Right ventricle myocardium superior (tissue), 1 donor: ENCODE data around the gene CXCR2. TPM values are rescaled to one million over a fixed set of nuclear protein-coding genes. Genes with fewer than 3 reads are reported as not detected.

Experiments used
- ATAC-seq: fragments of 200-7000 bp; cut with Tn5 transposase; one replicate; pipeline ENCODE4 v1.9.1; 2020; ENCODE audit warnings: mild to moderate bottlenecking; ENCODE audit not compliant: poor library complexity
- DNase-seq: peaks from one replicate; pipeline ENCODE4 v3.0.0-alpha.2; 2020
- intact Hi-C: fragments of 100-400 bp; cut with DNase I; formaldehyde crosslinking; loops from one replicate; pipeline ENCODE4 v1.11.2; 2022
- total RNA-seq: library from RNA; stranded (reverse); fragmentation: NEBNext Ultra II Directional; extraction: Animal tissue kit (Norgen Biotek cat#: 25700); gene quantifications from one replicate; pipeline ENCODE4 v1.2.1, GENCODE V29; 2021
- donor health status: DM: no; HTN: yes; CAD: no; lungs with severe emphysema.

The CXCR2 gene
- total RNA-seq, 1 donor from 2014 or later: 0.89 TPM

DNA sequence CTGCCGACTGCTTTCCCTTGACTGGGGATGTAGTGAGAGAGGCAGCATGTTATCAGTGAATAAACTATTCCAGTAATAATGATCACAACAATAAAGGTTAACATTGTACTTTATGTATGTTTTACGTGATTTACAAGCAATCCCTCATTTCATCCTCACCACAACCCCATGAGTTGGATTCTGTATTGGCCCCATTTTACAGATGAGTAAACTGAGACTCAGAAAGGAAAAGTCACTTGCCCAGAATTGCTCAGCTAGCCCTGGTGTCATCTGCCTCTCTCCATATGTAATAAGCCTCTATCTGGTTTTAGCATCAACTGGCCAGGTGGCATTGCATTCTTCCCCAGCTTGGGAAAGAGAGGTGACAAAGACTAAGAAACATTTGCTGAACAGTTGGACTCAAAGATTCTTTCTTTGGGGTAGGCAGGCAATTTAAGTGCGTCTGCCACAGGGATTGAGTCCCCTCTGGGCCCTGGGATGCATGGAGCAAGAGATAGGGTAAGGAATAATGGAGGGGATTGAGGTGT lies 2.2 kb downstream of the CXCR2 start:
- ATAC-seq: no peak

DNA sequence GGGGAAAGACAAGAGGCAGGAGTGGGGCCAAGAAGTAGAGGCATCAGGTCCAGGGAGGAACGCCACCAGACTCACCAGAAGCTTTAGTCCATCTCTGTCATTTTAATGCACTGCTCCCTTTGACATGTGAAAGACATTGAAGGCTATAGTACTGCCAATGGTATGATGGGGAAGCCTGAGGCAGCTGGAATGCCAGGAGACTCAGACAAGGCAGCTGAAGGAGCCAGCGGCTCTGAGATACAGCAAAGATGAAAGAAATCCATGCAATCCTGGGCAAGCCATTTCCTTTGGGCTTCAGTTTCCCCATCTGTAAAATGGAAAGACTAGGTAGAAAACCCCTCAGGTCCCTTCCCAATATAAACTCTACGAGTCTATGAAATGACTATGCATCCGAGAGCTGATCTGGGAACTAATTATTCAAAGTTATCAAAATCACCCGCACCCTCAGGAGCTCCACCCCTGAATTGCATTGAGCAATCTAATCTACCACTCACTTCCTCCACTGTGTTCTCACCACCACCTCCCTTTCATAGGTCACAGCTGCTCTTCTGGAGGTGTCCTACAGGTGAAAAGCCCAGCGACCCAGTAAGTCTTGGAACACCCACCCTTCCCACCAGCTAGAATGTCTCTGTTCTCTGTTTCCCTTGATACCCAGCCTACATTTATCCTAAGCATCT lies 3.1 kb downstream of the CXCR2 start:
- no peak for ATAC-seq
- intact Hi-C loops: no loop called here
- DNase-seq: no peak

More for the DNA sequence above, 2.2 kb downstream of the CXCR2 start:
- DNase-seq: no peak
- intact Hi-C loops: no loop called here

DNA sequence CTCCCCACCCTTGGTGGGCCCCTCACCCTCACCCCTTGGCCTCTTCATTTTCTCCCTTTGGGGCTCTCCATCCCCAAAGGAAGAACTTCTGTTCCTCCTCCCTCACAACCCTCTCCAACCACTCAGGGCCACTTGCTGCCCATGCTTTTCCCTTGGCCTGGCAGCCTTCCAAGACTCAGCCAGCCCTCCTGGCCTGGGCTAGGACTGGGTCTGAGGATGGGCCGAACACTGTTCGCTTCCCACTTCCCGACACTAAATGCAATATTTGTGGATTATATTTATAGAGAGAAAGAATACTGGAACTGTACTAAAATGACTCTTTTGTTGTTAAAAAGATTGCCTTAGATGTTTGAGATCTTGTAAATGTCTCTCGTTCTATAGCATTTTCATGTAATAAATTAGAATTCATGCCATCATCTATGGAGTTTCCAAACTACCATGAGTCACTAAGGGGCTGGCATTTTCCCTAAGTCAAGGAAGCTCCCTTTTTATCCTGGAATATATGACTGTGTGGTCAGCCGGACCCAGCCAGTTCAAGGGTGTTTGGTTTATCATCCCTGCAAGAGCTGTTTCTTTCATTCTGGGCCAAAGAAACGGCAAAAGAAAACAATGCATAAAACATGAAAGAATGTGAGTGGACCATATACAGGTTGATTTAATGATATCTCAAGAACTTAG lies 3.8 kb downstream of the CXCR2 start:
- intact Hi-C loops: no loop called here
- ATAC-seq: no peak

DNA sequence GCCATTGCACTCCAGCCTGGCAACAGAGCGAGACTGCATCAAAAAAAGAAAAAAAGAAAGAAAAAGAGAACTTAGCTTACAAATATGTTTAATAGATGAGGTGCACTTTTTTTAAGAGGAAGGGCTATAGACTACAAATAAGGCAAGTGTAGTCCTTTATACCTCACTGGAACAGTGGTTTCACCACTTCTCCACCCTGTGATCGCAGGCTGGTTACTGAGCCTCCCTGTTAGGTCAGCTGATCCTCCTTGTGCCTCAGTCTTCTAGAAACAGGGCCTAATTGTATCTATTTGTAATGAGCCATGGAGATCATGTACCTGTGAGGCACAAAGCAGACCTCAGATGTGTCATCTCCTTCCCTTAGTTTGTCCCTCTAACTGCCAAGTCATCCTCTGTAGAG lies 4.5 kb downstream of the CXCR2 start:
- DNase-seq (no peak), ATAC-seq (no peak)
- intact Hi-C loops: no loop called here

More for the DNA sequence above, 3.8 kb downstream of the CXCR2 start:
- no peak for DNase-seq

DNA sequence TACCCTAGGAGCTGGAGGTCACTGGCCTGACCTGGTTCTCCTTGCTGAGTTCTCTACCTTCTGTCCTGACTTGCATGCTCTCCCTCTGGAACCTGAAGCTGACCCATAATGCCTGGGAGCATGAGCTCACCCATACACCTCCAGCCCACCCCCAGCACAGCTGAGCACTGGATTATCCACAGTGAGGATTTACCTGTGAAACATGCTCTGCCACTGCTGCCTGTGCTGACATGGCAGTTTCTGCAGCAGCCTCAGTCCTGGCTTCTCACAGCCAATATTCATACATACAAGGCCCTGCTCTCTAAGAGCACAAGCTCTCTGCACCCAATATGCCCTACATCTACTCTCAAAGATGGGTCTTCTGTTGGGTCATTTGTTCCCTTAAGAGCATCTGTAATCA lies 5.0 kb downstream of the CXCR2 start:
- ATAC-seq (no peak), DNase-seq (no peak)
- intact Hi-C loops: no loop called here

DNA sequence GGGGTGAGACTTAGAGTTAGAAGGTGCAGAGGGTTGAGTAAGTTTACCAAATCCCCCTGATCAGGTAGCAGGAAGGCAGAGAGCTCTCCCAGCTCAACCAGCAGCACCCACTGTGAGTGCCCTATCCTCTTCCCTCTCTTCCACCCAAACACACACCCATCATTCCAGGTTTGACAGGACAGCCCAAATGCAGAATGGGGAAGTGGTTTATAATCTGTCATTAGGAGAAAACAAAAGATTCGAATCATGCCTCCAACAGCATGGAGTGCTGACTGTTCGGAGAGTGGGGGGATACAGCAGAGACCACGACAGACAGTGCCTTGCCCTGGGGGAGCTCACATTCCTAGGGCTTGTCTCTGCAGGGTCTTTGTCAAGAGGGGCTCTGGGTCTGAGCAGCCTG lies 11.7 kb downstream of the CXCR2 start:
- ATAC-seq (no peak), DNase-seq (no peak)
- intact Hi-C loops: no loop called here

DNA sequence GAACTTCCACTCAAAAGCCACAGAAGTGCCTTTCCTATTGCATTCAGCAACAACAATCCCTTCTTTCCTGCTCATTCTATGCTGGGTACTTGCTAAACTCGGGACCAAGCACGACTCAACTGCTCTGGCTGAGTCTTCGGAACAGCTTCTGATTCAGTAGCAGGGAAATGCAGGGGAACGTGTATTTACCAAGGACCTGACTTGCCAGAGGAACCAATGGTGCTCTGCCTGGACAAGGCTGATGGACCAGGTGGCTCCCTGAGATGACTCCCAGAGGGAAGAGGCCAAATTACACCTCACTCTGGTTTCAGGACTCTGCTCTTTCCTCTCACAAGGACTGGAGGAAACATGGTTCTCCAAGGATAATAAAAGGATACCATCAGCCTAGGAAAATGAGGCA lies 12.2 kb downstream of the CXCR2 start:
- intact Hi-C loops: no loop called here
- ATAC-seq: no peak

DNA sequence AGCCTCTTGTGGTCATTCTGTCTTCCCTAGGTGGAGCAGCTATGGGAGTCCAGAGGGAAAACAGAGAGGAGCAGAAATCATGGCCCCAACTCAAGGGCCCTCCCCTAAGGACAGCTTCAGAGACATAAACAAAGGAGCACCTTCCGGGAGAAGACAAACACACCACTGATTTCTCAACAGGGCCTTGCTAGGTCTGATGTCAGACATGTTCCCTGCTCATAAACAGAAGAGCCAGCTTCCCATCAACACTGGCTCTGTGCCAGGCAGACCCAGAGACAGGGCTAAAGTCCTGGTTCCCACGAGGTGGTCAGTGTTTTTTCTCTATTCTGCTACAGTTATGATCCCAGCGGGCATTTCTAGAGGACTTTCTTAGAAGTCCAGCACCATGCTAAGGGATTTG lies 19.3 kb downstream of the CXCR2 start:
- DNase-seq (peak; percentile 69), ATAC-seq (no peak)
- intact Hi-C loops: no loop called here

More for the DNA sequence above, 12.2 kb downstream of the CXCR2 start:
- no peak for DNase-seq

DNA sequence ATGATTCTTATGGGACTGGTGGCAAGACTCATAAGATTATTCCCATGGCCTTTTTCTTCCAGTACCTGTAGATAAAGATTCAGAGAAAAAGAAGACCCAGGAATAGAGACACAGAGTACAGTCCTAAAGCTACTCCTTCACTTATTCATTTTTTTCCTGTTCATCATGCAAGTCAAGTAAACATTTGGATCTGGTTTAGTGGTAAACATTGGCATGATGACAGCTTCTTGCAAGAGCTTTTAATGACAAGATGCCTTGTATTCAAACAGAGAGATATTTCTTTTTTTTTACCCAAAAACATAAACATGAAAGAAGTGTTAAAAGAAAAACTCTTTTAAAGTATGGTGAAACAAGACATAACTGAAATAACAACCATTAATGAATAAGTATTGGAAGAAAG lies 20.2 kb downstream of the CXCR2 start:
- ATAC-seq (no peak), DNase-seq (no peak)
- intact Hi-C loops: no loop called here

DNA sequence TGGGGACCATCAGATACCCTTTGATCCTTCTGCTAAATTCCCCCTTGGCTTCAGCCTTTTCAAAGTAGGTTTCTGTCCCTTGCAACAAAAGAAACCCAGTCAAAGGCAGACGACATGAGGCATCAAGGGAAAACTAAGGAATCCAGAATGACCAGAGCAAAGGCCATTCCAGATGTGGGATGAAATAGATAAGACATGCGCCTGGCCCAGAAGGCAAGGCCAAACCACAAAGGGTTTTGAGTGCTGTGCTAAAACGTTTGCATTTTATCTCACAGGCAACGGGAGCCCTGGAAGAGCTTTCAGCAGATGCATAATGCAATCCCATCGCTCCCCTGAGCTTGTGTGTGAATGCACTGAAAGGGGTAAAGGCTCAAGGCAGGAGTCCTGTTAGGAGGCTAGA lies 23.3 kb downstream of the CXCR2 start:
- DNase-seq (no peak), ATAC-seq (no peak)
- intact Hi-C loops: no loop called here

DNA sequence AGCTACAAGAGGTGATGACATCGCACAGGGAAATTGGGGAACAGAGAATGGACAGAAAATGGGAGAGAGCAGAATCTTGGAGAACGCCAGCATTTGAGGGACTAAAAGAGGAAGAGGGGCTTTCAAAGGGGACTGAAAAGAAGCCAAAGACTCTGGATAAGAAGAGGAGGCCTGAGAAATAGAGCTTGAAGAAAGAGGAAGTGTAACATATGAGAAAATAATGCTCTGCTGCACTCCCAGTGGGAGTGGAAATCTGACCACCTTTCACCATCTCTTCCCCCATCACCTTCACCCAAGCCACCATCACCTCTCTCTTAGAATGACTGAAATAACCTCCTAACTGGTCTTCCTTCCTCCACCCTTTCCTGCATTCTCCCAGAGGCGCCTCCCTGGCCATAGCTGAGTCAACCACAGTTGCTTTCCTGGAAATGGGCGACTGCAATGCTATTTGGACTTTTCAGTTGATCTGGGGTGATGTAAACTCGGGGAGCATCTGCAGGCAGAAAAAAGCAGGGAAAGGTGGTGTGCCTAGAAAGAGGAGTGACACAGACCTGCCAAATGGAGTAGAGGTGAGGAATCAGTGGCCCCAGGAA lies 24.1 kb downstream of the CXCR2 start:
- ATAC-seq: no peak
- intact Hi-C loops: no loop called here
- DNase-seq: no peak

DNA sequence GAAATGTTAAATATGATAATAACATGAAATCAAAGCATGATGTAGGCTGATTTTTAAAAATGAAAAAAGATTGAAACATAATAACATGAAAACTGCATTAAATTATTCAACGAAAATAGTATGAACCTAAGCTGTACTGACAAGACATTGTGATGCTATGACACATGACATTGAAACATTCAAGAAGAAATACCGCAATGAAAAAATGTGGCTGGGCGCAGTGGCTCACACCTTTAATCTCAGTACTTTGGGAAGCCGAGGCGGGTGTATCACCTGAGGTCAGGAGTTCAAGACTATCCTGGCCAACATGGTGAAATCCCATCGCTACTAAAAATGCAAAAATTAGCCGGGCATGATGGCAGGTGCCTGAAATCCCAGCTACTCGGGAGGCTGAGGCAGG lies 26.3 kb downstream of the CXCR2 start:
- DNase-seq (no peak), ATAC-seq (no peak)
- intact Hi-C loops: no loop called here

DNA sequence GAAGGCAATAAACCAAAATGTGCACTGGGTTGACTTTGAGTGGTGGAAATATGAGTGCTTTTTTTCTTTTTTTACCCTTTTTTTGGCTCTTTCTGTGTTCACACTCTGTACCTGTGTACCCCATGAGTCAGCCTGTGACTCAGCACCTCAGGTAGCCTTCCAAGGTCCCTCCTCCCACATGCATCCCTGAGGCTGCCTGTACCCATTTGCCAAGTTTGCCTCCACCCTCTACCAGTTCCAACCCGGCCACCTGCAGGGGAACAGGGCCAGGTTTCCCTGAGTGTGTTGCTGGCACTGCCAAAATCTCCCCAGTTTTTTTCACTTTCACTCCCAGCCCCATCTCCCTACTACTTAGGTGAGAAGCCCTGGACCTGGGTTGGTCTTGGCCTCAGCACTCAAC lies 26.9 kb downstream of the CXCR2 start:
- ATAC-seq: no peak
- intact Hi-C loops: no loop called here
- DNase-seq: no peak

DNA sequence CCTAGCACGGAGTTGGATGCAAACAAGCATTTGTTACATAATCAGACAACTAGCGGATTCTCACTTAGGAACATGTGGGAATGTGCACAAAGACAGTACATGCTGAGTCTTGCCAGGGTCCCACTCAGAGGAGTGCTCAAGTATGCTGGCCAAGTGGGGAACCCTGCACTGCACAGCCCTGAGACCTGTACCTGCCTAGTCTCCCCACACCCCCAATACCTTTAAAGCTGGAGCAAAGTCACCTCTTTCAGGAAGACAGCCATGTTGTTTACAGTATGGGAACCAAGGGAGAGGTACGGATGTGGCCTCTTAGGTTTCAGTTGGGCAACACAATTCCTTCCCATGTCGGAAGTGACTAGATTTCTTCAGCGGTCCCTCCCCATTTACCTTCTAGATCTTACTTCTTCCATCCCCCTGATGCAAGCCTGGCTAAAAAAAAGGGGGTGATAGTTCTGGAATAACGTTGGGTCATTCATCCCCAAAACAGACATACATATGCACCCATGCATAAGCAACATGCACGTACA lies 30.2 kb downstream of the CXCR2 start:
- no peak for ATAC-seq
- intact Hi-C loops: no loop called here
- no peak for DNase-seq

DNA sequence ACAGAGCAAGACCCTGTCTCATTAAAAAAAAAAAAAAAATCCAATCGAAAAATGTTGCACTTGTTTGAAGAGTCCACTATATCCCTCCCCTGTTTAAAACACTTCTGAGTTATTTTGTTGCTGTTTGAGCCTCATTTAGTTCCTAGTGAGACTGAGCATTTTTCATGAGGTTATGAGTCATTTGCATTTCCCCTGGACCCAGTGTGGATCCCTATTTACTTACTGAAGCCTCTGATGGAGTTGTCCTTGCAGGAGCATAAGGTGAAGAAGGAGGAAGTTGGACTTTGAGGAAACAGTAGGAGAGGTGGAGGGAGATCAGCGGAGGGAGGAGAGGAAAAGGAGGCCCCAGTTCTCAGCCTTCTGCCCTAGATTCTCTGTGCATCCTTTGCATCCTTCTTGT lies 35.8 kb downstream of the CXCR2 start:
- DNase-seq (no peak), ATAC-seq (no peak)
- intact Hi-C loops: no loop called here

DNA sequence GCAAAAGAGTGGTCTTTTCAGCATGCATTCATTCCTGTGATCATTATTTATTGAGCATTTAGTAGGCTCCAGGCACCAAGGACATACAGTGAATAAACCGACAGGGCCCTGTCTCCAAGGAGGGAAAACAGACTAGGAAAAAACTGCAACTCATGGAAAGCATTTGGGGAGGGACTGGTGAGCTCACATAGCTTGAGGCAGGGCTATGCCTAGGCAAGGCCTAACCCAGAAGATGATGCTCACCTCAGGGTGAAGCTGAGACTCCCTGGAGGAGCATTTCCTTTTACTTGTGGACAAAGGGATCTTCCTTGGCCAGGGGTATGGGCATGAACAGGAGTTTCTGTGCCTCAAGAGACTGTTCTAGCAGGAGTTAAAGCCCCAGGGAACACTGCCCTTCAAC lies 37.0 kb downstream of the CXCR2 start:
- ATAC-seq: no peak
- intact Hi-C loops: no loop called here
- DNase-seq: no peak

DNA sequence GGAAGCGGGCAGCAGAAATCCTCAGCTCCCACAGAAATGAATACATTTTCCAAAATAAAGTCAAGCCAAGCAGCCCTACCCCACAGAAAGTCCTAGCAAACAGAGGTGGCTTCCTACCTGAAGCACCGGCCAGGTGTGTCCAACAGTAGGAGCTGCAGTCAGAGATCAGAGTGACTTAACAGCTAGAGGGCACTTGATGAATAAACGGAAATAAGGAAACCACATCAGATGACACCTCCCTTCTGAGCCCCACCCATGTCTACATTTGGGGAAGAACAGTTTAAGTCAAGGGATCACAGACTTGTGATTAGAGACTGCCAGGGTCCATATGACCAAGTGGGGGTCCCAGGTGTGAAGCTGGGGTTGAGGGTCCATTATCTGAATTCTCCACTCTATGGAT lies 41.0 kb downstream of the CXCR2 start, which contains the start of gene CXCR1:
CXCR1 (minus strand) TSS at position 172 of the 400 bp plus-strand sequence. CDS start 1,751 bp downstream, outside the sequence.
- ATAC-seq (no peak), DNase-seq (no peak)
- intact Hi-C loops: no loop called here

DNA sequence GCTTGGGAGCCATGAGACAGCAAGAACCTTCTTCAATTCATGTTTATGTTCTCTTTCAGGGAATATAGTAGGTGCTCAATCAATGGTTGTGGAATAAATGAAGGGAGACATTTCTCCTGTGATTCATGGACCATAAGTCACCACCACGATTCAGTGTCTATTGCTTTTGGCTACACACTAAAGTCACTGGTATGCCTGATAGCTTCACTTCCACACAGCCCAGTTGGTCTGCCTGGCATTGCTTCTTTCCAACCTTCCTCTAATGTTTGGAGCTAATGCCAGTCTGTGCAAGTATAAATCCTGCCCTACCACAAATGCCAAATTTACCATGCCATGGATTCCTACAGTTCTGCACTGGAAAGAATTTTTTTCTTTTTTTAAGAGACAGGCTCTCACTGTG lies 42.2 kb downstream of the CXCR2 start:
- DNase-seq (no peak), ATAC-seq (no peak)

DNA sequence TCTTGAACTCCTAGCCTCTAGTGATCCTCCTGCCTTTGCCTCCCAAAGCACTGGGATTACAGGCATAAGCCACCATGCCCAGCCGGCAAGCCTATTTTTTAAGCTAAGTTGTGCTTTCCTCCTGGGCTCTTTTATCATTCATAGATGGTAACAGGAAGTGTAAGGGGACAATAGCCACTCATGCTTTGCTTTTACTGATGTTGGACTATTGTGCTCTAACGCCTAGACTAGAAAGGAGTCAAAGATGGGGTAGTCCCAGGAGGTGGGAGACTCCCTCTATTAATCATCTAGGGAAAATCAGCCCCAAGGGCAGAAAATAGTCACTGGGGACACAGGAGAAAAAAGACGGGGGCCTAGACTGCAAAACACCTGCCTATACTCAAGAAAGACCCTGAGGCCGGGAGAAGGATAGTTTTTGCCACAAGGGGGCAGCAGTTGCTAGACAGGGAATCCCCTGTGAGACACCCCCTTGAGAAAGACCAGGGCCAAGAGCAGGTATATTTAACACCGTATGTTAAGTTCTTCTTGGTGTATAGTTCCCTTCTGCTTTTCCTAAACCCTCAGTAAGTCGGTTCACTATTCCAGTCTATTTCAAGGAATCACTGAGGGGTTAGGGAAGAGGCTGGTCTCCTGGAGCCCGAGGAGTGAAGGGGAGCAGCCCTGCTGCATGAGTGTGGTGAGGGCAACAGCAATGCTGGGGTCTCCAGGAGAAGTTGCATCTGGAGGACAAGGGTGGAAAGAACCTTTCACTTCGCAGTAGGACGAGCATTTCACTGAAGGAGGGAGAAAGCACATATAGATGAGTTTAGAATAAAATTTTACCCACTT lies 43.0 kb downstream of the CXCR2 start:
- ATAC-seq (peak; percentile 73), DNase-seq (peak; percentile 50)
- intact Hi-C loops: no loop called here

More for the DNA sequence above, 42.2 kb downstream of the CXCR2 start:
- intact Hi-C loops: no loop called here
